Measurements from ENCODE around the gene GPR156.
"Not testable (repeated sequence)": the region's sequence is repeated elsewhere in the genome, so short reads cannot be mapped to it uniquely, and the experiment has no call there.

GPR156 gene

GRCh38 chr3:120272286-120272685 lies 12.7 kb downstream of the GPR156 start:
- DNase-seq, result no peak

GRCh38 chr3:120265989-120266388 lies 19.0 kb downstream of the GPR156 start:
- no peak for DNase-seq

GRCh38 chr3:120264963-120265362 lies 20.1 kb downstream of the GPR156 start:
- DNase-seq, result no peak

- DNase-seq, result no peak
These were observed 21.2 kb downstream of the GPR156 start for GRCh38 chr3:120263792-120264191.

GRCh38 chr3:120258009-120258408 lies 27.0 kb downstream of the GPR156 start:
- DNase-seq, result no peak

- DNase-seq, result no peak
These were observed 39.6 kb downstream of the GPR156 start for GRCh38 chr3:120245386-120245785.

- no peak for DNase-seq
These were observed 40.2 kb downstream of the GPR156 start for GRCh38 chr3:120244834-120245225.

GRCh38 chr3:120239644-120240043 lies 45.4 kb downstream of the GPR156 start:
- no peak for DNase-seq

- DNase-seq, result no peak
These were observed 57.2 kb downstream of the GPR156 start for GRCh38 chr3:120227710-120228347.

GRCh38 chr3:120224237-120224636 lies 60.8 kb downstream of the GPR156 start:
- no peak for DNase-seq

- DNase-seq, result no peak
These were observed 66.0 kb downstream of the GPR156 start for GRCh38 chr3:120218981-120219380.

- not testable (repeated sequence) for DNase-seq
These were observed 68.4 kb downstream of the GPR156 start for GRCh38 chr3:120216633-120217032.

- no peak for DNase-seq
These were observed 70.8 kb downstream of the GPR156 start for GRCh38 chr3:120214176-120214575.

GRCh38 chr3:120212505-120212904 lies 72.5 kb downstream of the GPR156 start:
- DNase-seq, result no peak

- DNase-seq, result no peak
These were observed 75.6 kb downstream of the GPR156 start for GRCh38 chr3:120209425-120209824.

GRCh38 chr3:120204338-120204737 lies 80.7 kb downstream of the GPR156 start:
- no peak for DNase-seq

GRCh38 chr3:120203621-120204020 lies 81.4 kb downstream of the GPR156 start:
- no peak for DNase-seq

- peak; percentile 66 for DNase-seq
These were observed 82.0 kb downstream of the GPR156 start for GRCh38 chr3:120203016-120203415.

- no peak for DNase-seq
These were observed 82.7 kb downstream of the GPR156 start for GRCh38 chr3:120202363-120202762.

GRCh38 chr3:120200493-120201235 lies 84.4 kb downstream of the GPR156 start:
- DNase-seq, result no peak

GRCh38 chr3:120198305-120198878 lies 86.6 kb downstream of the GPR156 start:
- DNase-seq, result peak; percentile 33

- DNase-seq, result no peak
These were observed 88.2 kb downstream of the GPR156 start for GRCh38 chr3:120196812-120197211.

GRCh38 chr3:120196333-120196732 lies 88.7 kb downstream of the GPR156 start:
- DNase-seq, result no peak

GRCh38 chr3:120193554-120193953 lies 91.5 kb downstream of the GPR156 start:
- DNase-seq, result no peak
